Measurements from ENCODE around the gene DPT.

Gene DPT

DNA sequence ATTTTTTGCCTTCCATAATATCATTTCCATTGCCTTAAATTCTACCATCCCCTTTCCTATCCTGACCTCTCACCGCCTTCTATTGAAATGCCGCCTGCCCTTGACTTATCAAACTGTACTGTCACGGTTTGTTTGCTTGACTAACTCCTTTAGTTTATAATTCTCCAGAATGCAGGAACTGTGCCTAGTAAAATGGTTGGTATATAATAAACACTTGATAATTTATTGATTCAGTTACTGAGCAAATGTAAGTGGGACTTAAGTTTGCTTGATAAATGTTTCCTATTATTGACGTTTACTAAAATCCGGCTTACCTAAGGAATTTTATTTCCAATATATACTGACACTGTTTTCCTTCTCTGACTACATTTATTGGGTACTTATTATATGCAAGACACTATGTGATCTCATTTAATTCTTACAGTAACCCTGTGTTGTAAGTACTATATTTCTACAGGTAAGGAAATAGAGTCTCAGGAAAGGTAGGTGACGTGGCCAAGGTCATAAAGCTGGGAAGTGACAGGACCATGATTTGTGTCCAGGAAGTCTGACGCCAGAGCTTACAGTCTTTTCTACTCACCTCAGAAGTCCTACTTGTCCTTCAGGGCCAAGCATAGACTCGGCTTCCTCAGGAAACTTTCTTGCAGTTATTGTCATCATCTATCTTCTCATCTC, 35.7 kb downstream of the DPT start:
- H3K36me3 Mint-ChIP-seq (ENCODE audit: low read depth) = no peaks in the 10 kb centered on the region
- H3K27me3 Mint-ChIP-seq (ENCODE audit: low read depth) = no peaks in the 10 kb centered on the region
- no peak overlapping the region for H3K4me3 Mint-ChIP-seq
- peak overlapping the region; percentile 66 to 82 (median 78) for H3K27ac Mint-ChIP-seq
- H3K9me3 Mint-ChIP-seq = no peaks in the 10 kb centered on the region
- peaks cover 46% of the 10 kb centered on the region for H3K4me1 Mint-ChIP-seq
- TF ChIP-seq, protein P1, sequence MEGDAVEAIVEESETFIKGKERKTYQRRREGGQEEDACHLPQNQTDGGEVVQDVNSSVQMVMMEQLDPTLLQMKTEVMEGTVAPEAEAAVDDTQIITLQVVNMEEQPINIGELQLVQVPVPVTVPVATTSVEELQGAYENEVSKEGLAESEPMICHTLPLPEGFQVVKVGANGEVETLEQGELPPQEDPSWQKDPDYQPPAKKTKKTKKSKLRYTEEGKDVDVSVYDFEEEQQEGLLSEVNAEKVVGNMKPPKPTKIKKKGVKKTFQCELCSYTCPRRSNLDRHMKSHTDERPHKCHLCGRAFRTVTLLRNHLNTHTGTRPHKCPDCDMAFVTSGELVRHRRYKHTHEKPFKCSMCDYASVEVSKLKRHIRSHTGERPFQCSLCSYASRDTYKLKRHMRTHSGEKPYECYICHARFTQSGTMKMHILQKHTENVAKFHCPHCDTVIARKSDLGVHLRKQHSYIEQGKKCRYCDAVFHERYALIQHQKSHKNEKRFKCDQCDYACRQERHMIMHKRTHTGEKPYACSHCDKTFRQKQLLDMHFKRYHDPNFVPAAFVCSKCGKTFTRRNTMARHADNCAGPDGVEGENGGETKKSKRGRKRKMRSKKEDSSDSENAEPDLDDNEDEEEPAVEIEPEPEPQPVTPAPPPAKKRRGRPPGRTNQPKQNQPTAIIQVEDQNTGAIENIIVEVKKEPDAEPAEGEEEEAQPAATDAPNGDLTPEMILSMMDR (IDR thresholded peaks at IDR 0.05; ENCODE audit: unreplicated experiment in 3 of 3) = no peak

DNA sequence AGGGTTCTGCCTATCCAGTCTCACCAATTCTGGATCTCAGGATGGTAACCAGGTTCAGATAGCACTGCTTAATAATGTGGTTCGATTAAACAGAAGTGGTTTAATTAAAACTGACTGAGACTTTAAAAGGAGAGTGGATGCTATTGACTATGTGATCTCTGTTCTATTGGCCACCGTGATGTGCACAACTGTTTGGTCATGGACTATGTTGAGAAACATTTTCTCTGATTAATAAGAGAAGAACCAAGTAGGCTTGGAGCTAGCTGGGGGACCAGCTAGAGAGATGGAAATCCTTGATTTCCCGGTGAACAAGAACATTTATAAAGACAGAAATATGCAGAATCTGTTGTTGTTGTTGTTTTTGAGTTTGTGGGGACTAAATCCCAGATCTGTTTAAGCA, 36.5 kb downstream of the DPT start:
- no peak overlapping the region for H3K4me3 Mint-ChIP-seq
- TF ChIP-seq, protein P1 (IDR thresholded peaks at IDR 0.05; ENCODE audit: unreplicated experiment in 3 of 3) = no peak
- peaks cover 46% of the 10 kb centered on the region for H3K4me1 Mint-ChIP-seq
- no peaks in the 10 kb centered on the region for H3K36me3 Mint-ChIP-seq (ENCODE audit: low read depth)
- no peak overlapping the region for H3K27ac Mint-ChIP-seq
- H3K9me3 Mint-ChIP-seq = no peaks in the 10 kb centered on the region
- H3K27me3 Mint-ChIP-seq (ENCODE audit: low read depth) = no peaks in the 10 kb centered on the region

DNA sequence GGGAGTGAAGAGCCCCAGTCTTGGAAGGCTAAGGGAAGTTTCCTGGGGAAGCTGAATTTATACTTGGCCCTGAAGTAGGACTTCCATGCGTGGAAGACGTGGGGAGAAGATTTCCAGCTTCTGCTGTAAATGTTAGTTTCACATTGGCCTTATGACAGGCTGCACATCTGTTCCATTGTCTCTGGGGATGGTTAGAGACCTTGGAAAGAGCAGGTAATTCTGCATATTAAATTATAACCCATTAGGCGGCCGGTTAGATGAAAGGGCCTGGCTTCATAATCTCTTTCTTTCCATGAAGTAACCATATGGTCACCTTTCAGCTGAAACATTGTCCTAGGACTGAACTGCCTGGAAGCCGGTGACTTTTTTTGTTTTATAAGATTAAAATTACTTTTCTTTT, 37.5 kb downstream of the DPT start:
- no peak overlapping the region for H3K4me3 Mint-ChIP-seq
- H3K27me3 Mint-ChIP-seq (ENCODE audit: low read depth) = no peaks in the 10 kb centered on the region
- no peak overlapping the region for H3K27ac Mint-ChIP-seq
- peaks cover 46% of the 10 kb centered on the region for H3K4me1 Mint-ChIP-seq
- no peaks in the 10 kb centered on the region for H3K9me3 Mint-ChIP-seq
- TF ChIP-seq, protein P1 (IDR thresholded peaks at IDR 0.05; ENCODE audit: unreplicated experiment in 3 of 3) = no peak
- no peaks in the 10 kb centered on the region for H3K36me3 Mint-ChIP-seq (ENCODE audit: low read depth)

DNA sequence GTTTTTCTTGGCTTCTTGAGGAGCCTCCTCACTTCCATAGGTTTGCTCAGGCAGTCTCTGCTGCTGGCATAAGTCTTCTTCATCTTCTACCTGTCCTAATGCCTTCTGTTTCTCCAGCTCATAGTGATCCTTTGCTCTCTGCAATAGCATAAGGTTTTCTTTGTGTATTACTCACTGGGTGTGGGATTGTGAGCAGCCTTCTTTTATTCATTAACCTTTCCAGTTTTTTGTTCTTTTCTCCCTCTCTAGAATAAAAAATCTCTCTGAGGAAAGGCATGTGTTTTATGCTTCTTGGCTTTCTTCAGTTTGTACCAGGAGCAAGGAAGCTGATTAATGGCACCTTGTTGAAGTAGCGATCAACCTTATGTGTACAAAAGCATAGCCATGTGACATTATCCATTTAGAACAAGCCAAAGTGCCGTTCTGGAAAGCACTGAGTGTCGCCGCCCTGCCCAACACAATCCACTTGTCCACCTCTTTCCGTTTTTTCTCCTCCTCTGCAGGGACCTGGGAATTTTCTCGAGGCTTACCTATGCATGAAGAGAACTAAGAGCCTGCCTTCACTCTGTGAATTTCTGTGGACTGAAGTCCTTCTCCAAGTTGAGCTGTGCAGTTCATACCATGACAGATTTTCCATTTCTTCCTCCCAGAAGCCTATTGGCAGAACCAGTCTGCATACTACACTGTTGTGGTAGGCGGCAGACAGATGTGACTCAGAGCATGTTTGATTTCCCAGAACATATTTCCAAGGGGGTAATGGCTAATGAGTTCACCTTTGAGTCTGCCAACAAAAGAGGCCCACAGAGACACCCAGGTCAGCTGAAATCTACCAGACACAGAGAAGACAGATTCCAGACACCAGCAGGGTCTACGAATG, 39.0 kb downstream of the DPT start:
- no peak overlapping the region for H3K4me3 Mint-ChIP-seq
- no peaks in the 10 kb centered on the region for H3K36me3 Mint-ChIP-seq (ENCODE audit: low read depth)
- TF ChIP-seq, protein P1 (IDR thresholded peaks at IDR 0.05; ENCODE audit: unreplicated experiment in 3 of 3) = no peak
- peak overlapping the region; percentile 35 to 68 (median 67) for H3K27ac Mint-ChIP-seq
- no peaks in the 10 kb centered on the region for H3K9me3 Mint-ChIP-seq
- H3K4me1 Mint-ChIP-seq = peaks cover 33% of the 10 kb centered on the region
- no peaks in the 10 kb centered on the region for H3K27me3 Mint-ChIP-seq (ENCODE audit: low read depth)

DNA sequence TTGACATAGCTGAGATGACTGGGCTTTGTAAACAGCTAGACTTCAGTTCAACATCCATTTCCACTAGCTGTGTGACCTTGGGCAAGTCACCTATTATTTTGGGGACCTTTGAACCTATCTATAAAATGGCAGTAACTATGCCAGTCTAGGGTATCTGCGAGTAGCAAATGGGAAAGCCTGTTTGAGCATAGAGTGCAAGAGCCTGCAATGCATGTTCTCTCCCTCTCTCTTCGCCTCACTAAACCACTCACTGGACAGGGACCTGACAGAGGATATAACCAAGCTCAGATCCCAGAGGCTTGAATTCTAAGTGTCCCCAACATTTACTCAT, 39.7 kb downstream of the DPT start:
- Mint-ChIP-seq H3K36me3 (ENCODE audit: low read depth) (no peaks in the 10 kb centered on the region), H3K4me1 (peaks cover 28% of the 10 kb centered on the region), H3K27me3 (ENCODE audit: low read depth) (no peaks in the 10 kb centered on the region), H3K27ac (peak overlapping the region in 2 of 3 experiments; percentile 35 to 67), H3K4me3 (no peak overlapping the region), H3K9me3 (peaks cover 2% of the 10 kb centered on the region)
- TF ChIP-seq, protein P1 (IDR thresholded peaks at IDR 0.05; ENCODE audit: unreplicated experiment in 3 of 3) = no peak

All from nephron (organoid).